ENCODE measurements around the gene ARHGEF9.

DNA sequence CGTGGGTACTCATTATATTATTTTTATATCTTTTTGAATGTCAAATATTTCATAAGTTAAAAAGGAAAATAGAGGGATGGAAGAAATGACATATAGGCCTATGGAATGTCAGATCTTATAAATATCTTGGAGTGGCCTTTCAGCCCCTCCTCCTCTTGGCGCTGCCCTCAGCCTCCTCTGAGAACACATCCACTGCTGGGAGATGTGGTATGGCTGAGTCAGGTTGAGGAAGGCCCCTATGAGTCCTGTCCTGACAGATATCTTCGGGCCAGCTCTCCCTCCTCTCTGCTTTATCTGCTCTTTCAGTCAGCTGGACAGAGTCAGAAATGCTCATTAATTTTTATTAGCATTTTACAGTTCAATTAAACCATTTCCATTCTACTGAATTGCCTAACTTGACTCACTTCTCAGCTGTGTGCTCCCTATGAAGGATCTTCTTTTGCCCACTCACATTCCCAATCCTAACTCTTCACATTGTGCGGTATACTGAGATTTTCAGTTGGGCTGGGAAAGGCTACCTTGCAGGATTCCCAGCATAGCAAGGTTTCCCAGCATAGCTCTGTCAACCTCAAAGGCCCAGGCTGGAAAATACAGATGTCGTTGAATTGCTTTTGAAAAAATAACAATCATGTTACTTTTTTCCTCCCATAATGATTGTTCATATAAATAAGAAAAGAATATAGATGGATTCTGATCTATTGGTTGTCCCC lies 128.0 kb downstream of the ARHGEF9 start:
- TF ChIP-seq, protein P1, sequence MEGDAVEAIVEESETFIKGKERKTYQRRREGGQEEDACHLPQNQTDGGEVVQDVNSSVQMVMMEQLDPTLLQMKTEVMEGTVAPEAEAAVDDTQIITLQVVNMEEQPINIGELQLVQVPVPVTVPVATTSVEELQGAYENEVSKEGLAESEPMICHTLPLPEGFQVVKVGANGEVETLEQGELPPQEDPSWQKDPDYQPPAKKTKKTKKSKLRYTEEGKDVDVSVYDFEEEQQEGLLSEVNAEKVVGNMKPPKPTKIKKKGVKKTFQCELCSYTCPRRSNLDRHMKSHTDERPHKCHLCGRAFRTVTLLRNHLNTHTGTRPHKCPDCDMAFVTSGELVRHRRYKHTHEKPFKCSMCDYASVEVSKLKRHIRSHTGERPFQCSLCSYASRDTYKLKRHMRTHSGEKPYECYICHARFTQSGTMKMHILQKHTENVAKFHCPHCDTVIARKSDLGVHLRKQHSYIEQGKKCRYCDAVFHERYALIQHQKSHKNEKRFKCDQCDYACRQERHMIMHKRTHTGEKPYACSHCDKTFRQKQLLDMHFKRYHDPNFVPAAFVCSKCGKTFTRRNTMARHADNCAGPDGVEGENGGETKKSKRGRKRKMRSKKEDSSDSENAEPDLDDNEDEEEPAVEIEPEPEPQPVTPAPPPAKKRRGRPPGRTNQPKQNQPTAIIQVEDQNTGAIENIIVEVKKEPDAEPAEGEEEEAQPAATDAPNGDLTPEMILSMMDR (IDR thresholded peaks at IDR 0.05), result no peak
- TF ChIP-seq POLR2A (IDR thresholded peaks at IDR 0.05), result no peak

All from uterus (tissue), 2 donors.